ENCODE data around the gene APOBEC3C.

DNA sequence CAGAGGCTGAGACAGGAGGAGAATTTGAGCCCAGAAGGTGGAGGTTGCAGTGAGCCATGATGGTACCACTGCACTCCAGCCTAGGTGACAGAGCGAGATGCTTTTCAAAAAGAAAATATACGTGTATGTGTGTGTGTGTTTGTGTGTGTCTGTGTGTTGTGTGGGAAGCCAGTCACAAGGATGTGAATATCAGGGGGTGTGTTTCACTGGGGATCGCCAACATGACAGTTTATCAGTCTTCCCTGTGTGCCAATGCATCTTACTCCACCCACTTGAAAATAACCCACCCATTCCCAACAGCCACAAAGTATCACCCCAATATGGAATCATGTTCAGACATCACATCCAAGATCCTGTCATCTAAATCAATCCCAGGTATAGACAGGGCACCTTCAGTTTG lies 42.3 kb upstream of the APOBEC3C start:
- TF ChIP-seq, protein P1, sequence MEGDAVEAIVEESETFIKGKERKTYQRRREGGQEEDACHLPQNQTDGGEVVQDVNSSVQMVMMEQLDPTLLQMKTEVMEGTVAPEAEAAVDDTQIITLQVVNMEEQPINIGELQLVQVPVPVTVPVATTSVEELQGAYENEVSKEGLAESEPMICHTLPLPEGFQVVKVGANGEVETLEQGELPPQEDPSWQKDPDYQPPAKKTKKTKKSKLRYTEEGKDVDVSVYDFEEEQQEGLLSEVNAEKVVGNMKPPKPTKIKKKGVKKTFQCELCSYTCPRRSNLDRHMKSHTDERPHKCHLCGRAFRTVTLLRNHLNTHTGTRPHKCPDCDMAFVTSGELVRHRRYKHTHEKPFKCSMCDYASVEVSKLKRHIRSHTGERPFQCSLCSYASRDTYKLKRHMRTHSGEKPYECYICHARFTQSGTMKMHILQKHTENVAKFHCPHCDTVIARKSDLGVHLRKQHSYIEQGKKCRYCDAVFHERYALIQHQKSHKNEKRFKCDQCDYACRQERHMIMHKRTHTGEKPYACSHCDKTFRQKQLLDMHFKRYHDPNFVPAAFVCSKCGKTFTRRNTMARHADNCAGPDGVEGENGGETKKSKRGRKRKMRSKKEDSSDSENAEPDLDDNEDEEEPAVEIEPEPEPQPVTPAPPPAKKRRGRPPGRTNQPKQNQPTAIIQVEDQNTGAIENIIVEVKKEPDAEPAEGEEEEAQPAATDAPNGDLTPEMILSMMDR (conservative IDR thresholded peaks at IDR 0.05; ENCODE audit: low read length), result no peak
- no peak for TF ChIP-seq EZH2phosphoT487 (IDR thresholded peaks at IDR 0.05; ENCODE audit: borderline replicate concordance)
